ENCODE measurements around the gene ORC3. TPM values are rescaled to one million over a fixed set of nuclear protein-coding genes. Genes with fewer than 3 reads are reported as not detected.
"Not testable (repeated sequence)": the region's sequence is repeated elsewhere in the genome, so short reads cannot be mapped to it uniquely, and the experiment has no call there.

Gene ORC3
- total RNA-seq, 3 donors from 2014 or later: 22.6 to 32.6 (median 26.6) TPM

- TF ChIP-seq CTCF (IDR thresholded peaks at IDR 0.05) (no peak), POLR2AphosphoS5 (IDR thresholded peaks at IDR 0.05) (no peak), POLR2A (IDR thresholded peaks at IDR 0.05) (no peak)
- Histone ChIP-seq H3K9me3 (no peaks in the 10 kb centered on the region), H3K4me1 (no peaks in the 10 kb centered on the region), H3K27me3 (no peaks in the 10 kb centered on the region), H3K36me3 (no peaks in the 10 kb centered on the region), H3K4me3 (no peak overlapping the region), H3K27ac (no peak overlapping the region)
- intact Hi-C loops (cut with DNase I; ENCODE audit: low total_unique reads): no loop called here
- no peak for DNase-seq (ENCODE audit: low spot score in 2 of 2)
Observed at GRCh38 chr6:87687296-87687695, 97.4 kb downstream of the ORC3 start.

- H3K36me3 ChIP-seq; H3K4me1 ChIP-seq; intact Hi-C loops (cut with DNase I; ENCODE audit: low total_unique reads); H3K9me3 ChIP-seq; H3K27me3 ChIP-seq; H3K27ac ChIP-seq; DNase-seq (ENCODE audit: low spot score in 2 of 2); H3K4me3 ChIP-seq: not testable (repeated sequence)
Observed at GRCh38 chr6:87687893-87688292, 98.0 kb downstream of the ORC3 start.

- no peak for TF ChIP-seq POLR2AphosphoS5 (IDR thresholded peaks at IDR 0.05)
- TF ChIP-seq CTCF (IDR thresholded peaks at IDR 0.05): no peak
- TF ChIP-seq POLR2A (IDR thresholded peaks at IDR 0.05): no peak
- no peaks in the 10 kb centered on the region for H3K4me1 ChIP-seq
Observed at GRCh38 chr6:87690441-87690840, 100.5 kb downstream of the ORC3 start.

GRCh38 chr6:87692086-87692485 lies 102.2 kb downstream of the ORC3 start:
- Histone ChIP-seq H3K36me3 (no peaks in the 10 kb centered on the region), H3K9me3 (no peaks in the 10 kb centered on the region), H3K4me3 (no peak overlapping the region), H3K27ac (no peak overlapping the region), H3K4me1 (no peaks in the 10 kb centered on the region), H3K27me3 (no peaks in the 10 kb centered on the region)
- no peak for DNase-seq (ENCODE audit: low spot score in 2 of 2)
- TF ChIP-seq CTCF (IDR thresholded peaks at IDR 0.05) (no peak), POLR2A (IDR thresholded peaks at IDR 0.05) (no peak), POLR2AphosphoS5 (IDR thresholded peaks at IDR 0.05) (no peak)
- intact Hi-C loops (cut with DNase I; ENCODE audit: low total_unique reads): no loop called here

More at GRCh38 chr6:87690441-87690840, 100.5 kb downstream of the ORC3 start:
- no peak for DNase-seq (ENCODE audit: low spot score in 2 of 2)
- H3K9me3 ChIP-seq: no peaks in the 10 kb centered on the region
- no peaks in the 10 kb centered on the region for H3K27me3 ChIP-seq
- H3K4me3 ChIP-seq: no peak overlapping the region
- H3K36me3 ChIP-seq: no peaks in the 10 kb centered on the region
- no peak overlapping the region for H3K27ac ChIP-seq
- intact Hi-C loops (cut with DNase I; ENCODE audit: low total_unique reads): no loop called here

- H3K4me1 ChIP-seq; H3K4me3 ChIP-seq; H3K27ac ChIP-seq; DNase-seq (ENCODE audit: low spot score in 2 of 2); H3K27me3 ChIP-seq; H3K9me3 ChIP-seq; H3K36me3 ChIP-seq; intact Hi-C loops (cut with DNase I; ENCODE audit: low total_unique reads): not testable (repeated sequence)
Observed at GRCh38 chr6:87696817-87697216, 106.9 kb downstream of the ORC3 start.

- H3K27ac ChIP-seq: peak overlapping the region; percentile 34 to 99
- no peaks in the 10 kb centered on the region for H3K36me3 ChIP-seq
- DNase-seq (ENCODE audit: low spot score in 2 of 2): no peak
- H3K27me3 ChIP-seq: no peaks in the 10 kb centered on the region
- peak overlapping the region; percentile 83 to 98 (median 96) for H3K4me3 ChIP-seq
- TF ChIP-seq POLR2A (IDR thresholded peaks at IDR 0.05) (no peak), POLR2AphosphoS5 (IDR thresholded peaks at IDR 0.05) (no peak), CTCF (IDR thresholded peaks at IDR 0.05) (no peak)
- peaks cover 0 to 9% of the 10 kb centered on the region in 2 donors for H3K4me1 ChIP-seq
- no peaks in the 10 kb centered on the region for H3K9me3 ChIP-seq
- intact Hi-C loops (cut with DNase I; ENCODE audit: low total_unique reads): no loop called here
Observed at GRCh38 chr6:87697581-87698546, 107.9 kb downstream of the ORC3 start.
